AML-193 (cell line): ENCODE data around the gene TUBG1.
"Not testable (repeated sequence)": the region's sequence is repeated elsewhere in the genome, so short reads cannot be mapped to it uniquely, and the experiment has no call there.

Experiments used
- DNase-seq, 2 experiments: peaks; one replicate each; lab custom pipeline; 2025; lab: John Stamatoyannopoulos, UW

Gene TUBG1

DNA sequence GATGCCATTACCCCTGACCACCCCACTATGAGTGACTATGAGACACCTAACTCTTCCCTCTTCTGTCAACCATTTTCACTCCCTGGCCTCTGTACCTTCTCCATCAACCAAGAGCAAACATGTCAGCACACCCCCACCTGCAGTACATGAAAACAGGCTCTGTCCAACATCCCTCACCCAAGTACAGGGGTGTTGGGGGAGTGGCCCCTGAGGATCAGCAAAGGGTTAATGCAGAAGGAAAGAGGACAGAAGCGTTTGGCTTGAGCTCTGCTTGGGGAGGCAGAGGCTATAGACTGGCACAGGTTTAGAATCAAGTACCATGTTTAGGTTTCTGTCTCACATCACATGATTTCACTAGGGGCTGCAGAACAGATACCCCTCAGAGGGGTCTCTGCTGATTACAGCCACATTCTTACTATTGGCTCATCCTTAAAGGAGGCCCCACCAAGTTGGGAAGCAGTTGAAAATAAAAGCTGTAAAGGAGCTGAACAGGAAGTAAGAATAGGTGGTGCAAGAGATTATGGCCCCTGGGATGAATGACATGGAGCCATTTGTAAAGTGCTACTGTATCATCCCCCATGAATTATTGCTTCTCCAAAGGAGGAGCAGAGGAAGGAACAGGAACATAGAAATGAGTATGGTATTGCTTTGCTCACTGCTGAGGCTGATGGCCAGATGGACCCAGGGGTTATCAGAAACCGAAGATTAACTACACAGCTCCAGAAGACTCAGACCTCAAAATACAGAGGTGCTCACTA lies 29.5 kb upstream of the TUBG1 start:
- no peak for DNase-seq

DNA sequence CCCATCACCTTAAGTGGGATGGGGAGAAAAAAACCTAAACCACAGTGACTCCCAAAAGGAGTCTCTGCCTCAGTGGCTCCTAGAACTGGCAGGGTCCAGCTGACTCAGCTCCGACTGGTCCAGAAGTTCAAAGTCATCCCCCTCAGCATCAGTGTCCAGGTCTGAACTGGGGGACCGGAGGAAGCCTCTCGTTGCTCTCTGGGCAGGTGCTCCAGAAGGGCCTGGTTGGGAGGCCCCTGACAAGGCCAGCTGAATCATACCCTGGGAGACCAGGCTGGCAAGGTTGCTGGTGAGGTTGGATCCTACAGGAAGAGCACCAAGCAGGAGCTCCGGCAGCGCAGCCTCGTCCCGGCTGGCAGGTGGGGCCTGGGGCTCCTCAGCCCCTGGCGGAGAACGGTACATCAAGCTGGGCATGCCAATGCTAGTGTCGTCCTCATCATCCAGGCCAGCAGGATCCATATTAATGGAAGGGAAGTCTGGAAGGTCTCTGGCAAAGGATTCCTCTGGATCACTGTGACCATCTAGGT lies 27.7 kb upstream of the TUBG1 start:
- no peak for DNase-seq

DNA sequence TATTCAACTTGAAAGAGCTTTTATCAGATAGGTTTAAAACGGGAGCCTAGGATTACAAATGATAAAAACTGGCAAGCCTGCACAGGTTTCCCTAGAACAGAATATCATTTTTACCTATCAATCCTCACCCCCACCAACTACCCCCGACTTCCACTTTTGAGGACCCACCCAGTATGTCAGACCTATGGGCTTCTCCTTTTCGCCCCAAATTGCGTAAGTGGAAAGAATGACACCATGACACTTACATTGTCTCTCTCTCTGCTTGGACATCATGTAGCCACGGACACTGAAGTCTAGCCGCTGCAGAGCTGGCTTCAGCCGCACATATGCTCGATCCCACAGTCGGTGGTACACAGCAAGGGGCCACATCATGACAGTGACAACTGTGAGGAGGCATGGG lies 24.6 kb upstream of the TUBG1 start:
- peak; percentile 31 to 49 for DNase-seq

DNA sequence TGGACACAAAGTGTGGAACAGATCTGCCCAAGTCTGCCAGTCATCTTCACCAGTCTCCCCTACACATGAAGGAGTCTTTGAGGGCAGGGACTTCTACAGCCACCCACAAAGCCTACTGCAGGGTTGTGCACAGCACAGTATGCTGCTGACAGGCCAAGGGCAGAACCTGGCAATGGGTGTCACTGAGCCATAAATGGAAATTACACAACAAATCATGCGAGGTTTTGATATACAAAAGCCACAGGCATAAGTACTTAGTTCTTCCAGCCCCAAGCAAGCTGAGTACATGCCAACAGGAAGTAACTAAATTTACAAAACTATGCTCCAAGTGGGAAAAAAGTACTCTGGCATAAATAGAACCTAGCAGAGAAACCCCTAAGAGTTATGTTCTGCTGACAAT lies 24.1 kb upstream of the TUBG1 start:
- peak in 1 of 2 experiments; percentile 11 for DNase-seq

DNA sequence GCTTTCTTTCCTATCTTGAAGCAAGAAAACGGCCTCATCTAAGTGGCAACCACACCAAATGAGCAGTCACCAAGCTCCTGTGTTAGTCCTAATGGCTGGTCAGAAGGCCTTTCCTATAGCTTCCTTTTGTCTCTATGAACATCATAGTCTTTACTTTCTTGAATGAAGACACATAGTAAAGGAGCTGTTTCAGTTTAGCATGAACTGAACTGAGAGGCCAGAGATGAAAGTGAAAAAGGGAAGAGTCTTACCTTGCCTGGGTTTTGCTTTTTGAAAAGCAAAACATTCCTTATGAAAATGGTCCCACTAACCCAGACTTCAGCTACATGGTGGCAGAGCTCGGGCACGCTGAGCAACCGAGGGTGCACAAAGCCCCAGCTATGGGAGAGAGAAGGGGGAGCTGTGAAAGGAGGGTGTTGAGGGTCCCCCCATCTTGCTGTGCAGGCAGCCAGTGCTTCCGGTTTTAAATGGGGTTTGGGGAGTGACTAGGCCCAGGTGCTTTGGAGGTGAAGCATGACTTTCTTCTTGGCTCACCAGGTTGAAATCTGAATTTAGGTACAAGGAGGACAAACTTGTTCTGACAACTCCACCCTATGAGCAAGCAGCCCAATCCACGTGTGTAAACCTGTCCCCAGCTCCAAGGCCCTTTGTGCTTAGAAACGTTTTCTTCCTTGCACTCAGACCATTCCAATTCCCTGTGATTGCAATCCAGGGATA lies 22.8 kb upstream of the TUBG1 start:
- no peak for DNase-seq

DNA sequence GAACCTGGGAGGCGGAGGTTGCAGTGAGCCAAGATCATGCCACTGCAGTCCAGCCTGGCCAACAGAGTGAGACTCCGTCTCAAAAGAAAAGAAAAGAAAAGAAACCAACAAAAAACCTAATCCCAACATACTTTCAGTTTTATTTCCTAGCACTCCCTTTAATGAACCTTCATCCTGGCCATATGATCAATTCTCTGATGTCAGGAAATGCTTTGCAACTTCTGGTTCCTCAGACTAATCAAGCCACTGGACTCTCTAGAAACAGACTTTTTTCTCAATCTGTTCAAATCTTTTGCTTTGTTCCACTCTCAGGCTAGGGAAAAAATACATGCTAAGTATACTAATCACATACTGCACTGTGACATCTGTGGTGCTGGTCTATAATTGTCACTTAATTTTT lies 18.6 kb upstream of the TUBG1 start:
- DNase-seq = no peak

DNA sequence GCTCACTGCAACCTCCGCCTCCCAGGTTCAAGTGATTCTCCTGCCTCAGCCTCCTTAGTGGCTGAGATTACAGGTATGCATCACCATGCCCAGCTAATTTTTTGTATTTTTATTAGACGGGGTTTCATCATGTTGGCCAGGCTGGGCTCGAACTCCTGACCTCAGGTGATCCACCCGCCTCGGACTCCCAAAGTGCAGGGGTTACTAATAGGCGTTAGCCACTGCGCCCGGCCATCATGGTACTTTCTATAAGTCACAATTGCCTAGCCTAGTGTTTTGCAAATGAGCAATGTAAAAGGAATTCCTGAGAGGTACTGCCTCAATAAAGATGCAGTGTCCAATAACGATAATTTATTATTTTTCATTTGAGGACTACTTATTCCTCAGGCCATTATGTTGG lies 18.1 kb upstream of the TUBG1 start:
- no peak for DNase-seq

DNA sequence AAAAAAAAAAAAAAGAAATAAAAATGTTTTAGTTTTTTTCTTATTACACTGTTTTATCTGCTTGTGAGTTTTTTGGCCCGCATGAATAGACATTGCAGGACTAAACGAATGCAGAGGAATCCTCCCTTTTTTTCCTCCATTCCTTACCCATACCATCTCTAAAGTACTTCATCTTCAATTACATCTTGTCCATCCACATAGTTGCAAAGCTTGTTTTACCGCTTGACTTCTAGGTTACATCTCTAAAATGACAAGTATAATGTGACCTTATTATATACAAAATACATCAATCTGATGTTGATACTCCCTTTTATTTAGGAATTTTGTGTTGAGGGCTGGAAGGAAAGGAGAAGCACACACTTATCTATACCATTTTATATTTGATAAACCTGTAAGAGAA lies 13.1 kb upstream of the TUBG1 start:
- DNase-seq = no peak

DNA sequence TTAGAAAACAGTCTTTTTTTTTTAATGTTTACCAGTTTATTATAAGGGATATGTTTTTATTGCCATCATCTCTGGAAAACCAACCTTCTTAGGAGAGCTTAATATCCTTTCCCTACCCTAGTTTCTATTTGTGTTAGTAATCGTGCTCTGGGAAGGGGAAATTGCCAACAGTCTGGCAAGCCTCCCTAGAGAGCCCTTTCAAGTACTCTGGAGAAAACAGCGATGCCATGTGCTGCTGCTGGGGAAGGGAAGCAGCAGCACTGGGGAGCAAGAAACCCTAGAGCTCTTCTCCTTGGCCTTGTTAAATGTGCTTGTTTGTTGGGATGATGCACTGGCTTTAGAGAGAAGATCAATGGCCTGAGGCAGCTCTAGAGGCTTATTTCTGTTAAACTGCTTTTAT lies 10.6 kb upstream of the TUBG1 start:
- DNase-seq = no peak

DNA sequence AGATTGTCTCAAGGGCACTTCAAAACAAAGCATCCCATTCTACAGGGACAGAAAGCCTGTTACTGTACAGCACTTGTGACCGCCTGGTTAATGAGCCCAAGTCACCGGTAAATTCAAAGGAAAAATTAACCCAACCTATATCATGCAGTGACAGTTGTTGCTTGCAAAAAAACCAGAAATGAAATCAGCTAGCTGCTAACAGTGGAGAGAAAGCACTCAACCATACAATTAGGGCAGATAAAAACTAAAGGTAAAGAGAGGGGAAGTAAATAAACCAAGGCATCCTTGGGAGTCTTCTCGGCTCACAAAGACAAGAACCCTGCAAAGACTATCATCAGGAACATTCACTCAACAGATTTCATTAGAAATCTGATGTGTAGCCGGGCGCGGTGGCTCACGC lies 6.2 kb upstream of the TUBG1 start:
- no peak for DNase-seq

DNA sequence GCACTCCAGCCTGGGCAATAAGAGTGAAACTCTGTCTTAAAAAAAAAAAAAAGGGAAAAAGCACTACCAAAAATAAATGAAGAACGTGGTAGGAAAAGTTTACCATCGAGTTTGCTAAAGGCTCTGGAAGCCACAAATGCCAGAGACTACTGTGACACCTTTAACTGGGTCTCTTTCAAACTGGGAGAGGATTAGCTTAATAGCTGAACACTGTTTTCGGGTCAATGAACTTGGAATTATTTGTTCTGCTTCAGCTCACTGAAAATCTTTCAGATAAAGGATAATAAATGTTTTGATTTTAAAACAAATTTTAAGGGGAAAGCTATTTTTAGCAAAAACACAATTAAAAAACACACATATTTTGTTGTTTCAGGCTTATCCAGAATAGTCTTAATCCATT lies 1.7 kb upstream of the TUBG1 start:
- DNase-seq = no peak

DNA sequence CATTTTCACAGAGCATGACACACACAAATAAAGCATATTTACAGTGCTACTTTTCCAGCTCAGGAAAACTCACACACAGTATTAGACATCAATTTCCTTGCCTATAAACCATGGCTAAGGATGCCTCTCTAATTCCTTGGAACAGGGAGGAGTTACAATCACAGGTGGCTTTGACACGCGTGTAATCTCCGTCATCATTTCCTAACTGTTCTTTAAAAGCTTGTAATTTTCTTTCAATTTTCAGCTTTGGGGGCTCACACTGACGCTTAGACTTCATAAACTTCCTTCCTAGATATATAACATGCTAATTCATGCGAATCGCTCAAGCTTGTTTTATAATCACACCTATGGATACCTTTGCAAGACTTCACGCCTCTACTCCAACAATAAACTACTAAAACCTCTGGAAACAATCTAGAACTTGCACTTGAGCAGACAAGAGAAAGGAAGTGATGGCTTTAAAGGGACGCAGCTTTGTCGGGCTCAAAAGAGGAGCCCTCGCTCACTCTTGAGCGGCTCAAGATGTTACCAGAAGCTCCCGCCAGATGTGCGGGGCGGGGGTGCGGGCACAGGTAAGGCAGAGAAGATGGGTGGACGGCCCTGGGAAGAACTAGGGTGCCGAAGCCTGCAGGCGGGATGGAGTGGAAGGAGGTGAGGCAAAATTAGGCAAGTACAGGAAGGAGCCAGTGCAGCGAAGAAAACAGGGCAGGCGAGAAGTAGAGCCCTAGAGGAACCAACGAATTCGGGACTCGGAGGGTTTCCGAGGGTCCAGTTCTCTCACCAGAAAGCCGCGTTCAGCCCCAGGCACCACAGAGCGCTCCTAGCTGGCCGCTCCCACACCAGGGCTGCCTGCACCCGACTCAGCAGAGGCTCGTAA lies 940 bp upstream of the TUBG1 start:
- DNase-seq = no peak

DNA sequence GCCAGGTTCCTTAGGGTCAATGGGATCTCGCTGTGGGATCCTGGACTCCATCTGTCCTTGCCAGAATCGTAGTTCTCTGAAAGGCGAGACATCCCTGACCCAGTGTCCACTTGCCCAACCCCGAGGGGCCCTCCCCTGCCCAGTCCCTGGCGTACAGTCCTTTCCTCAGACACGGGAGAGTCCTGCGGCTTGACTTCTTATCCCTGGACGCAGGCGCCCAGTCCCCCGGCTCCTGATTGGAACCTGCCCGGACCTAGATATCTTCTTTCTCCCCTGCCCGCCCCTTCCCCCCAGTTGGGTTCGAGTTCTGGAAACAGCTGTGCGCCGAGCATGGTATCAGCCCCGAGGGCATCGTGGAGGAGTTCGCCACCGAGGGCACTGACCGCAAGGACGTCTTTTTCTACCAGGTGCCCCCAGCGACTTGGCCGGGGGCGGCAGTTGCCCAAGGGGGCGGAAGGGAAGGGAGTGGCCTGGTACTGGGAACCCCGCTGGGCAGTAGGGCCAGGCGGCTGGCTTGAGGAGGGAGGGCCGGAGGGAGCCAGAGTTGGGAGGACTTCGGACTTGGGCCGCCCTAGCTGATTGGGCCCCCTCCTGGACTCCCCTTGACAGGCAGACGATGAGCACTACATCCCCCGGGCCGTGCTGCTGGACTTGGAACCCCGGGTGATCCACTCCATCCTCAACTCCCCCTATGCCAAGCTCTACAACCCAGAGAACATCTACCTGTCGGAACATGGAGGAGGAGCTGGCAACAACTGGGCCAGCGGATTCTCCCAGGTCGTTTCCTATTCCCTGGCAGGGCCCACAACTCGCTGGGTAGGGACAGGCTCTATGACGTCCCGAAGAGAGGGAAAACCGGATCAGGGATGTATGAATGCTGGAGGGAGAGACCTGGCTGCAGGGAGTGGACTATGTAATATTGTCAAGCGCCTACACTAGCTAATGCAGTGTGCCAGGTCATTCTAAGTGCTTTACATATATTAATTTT lies 625 bp downstream of the TUBG1 start:
- peak in 1 of 2 experiments; percentile 61 for DNase-seq

DNA sequence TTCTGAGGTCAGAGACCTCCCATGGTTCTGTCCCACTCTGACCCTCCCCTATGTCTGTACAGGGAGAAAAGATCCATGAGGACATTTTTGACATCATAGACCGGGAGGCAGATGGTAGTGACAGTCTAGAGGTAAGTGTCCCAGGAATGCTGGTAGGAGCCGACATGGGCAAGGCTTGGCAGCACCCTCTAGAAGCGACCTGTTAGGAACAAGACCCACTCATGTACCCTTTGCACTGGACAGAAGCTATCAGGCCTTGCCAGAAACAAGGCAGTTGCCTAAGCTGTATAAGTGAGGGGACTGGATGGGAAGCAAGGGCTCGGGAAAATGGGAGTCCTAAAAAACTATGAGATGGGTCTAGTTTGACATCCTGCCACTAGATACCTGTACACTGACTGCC lies 2.5 kb downstream of the TUBG1 start:
- DNase-seq = no peak

DNA sequence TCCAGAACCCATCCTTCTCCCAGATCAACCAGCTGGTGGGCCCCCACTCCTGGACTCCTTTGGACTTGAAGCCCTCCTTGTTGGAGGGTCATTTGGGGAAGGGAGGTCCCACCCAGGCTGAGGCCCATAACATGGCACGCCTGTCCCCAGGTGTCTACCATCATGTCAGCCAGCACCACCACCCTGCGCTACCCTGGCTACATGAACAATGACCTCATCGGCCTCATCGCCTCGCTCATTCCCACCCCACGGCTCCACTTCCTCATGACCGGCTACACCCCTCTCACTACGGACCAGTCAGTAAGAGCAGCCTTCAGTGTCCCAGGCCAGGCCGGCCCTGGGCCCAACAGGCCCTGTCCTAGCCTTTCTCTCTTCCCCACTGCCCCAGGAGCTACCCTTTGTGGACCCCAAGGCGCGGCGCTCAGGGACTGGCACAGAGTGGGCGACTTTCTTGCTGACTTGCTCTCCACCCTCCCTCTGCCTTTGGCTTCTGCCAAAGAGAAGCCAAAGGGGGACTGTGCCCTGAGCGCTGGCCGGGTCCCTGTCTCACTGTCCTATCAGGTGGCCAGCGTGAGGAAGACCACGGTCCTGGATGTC lies 4.3 kb downstream of the TUBG1 start:
- no peak for DNase-seq

DNA sequence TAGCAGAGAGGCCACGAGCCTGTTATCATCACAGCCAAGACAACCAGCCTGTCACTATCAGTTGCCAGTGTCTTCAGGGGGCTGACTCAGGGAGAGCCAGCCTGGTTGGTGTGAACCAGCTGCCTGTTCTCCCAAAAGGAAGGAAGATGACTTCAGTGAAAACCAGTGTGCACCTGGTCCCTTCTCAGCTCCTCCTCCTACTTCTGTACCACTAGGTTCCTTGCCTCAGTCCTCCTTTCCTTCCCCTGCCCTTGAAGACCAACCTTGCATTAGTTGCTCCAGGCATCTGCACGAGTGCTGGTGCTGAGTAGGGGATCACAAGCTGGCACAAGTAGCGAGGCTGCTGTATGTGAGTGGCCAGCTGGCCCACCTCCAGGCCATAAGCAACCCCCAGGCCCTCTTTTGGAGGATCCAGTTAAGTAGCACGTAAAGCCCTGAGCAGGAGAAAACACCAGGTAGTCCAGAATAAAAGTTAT lies 8.5 kb downstream of the TUBG1 start:
- no peak for DNase-seq

DNA sequence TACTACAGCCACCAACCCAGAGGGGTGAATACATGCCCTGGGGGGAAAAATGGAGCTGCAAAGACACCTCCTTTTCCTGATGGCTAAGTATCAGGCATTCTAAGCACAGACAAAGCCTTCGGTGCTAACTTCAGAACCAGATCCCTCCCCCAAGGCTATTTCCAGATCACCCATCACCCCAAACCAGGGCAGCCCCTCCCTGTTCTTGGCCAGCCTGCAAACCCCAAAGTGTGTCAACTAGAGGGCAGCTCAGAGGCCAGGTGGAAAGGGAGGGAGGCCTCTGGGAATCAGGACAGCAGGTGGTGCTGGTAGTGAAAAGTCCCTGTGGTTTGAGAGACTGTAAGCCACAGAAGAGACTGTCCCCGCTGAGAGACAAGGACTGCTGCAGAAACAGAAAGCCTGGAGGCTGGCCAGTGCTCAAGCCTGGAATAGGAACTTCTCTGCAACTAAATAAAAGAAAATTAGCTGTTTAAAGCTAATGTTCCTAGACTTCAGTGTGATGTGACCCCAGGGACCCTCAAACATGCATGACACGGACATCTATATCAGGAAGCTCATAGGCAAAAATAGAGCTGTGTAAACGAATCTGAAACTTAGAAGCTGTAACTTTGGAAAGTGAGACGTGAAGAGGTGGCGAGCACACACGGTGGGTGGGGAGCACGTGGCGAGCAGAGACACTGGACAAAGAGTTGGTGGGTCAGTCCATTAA lies 9.1 kb downstream of the TUBG1 start:
- DNase-seq = no peak

DNA sequence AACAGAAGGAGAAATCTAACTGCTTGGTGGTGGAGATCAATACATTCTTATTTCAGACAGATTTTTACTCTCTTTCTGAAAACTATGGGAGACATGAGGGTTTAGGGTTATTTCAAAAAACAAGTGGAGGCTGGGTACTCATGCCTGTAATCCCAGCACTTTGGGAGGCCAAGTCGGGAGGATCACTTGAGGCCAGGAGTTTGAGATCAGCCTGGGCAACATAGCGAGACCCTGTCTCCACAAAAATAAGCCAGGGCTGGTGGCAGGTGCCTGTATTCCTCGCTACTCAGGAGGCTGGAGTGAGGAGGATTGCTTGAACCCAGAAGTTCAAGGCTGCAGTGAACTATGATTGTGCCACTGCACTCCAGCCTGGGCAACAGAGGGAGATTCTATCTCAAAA lies 12.5 kb downstream of the TUBG1 start:
- not testable (repeated sequence) for DNase-seq

DNA sequence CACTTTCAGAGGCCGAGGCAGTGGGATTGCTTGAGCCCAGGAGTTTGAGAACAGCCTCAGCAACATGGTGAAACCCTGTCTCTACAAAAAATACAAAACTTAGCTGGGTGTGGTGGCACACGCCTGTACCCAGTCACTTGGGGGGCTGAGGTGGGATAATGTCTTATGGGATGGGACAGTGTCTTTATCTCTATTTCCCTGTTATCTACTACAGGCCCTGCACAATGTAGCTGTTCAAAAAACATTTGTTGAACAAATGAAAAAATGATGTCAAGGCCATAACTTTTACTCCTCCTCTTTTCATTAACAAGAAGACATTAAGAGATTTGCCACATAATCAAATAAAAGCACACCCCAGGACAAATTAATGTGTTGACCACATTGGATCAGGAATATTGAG lies 13.8 kb downstream of the TUBG1 start:
- no peak for DNase-seq
